ENCODE data around the gene CABYR. TPM values are rescaled to one million over a fixed set of nuclear protein-coding genes. Genes with fewer than 3 reads are reported as not detected.

CABYR gene
- total RNA-seq, 1 experiment from 2014 or later, result 19.3 TPM

DNA sequence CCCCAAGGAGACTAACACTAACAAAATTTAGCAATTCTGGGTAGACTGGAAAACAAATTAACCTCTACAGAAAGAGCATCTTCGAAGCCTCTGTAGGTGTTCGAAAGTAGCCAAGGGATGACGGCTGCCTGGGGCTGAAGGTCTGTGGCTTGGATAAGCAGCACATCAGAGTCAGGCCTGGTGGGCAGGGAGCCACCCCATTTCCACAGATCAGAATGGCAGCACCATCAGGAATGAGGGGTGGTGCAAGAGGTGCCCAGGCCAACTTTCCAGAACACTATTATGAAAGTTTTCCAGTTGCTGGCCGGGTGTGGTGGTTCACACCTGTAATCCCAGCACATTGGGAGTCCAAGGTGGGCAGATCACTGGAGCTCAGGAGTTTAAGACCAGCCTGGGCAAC is 57.9 kb downstream of the CABYR start:
- ChIA-PET CTCF (interaction anchor here (1.1 kb wide), 1 partner anchor 20 kb away, joined by 5 read pairs; no protein-coding TSS in a partner anchor), POLR2A (no interaction called here)
- no peaks in the 10 kb centered on the region for H3K9me3 Mint-ChIP-seq
- H3K4me3 Mint-ChIP-seq, result no peak overlapping the region
- TF ChIP-seq HMGA2 (CRISPR knock-in tag; IDR thresholded peaks at IDR 0.05) (no peak), FOXP1 (CRISPR knock-in tag; IDR thresholded peaks at IDR 0.05; ENCODE audit: borderline replicate concordance) (no peak)
- ATAC-seq (no peak), DNase-seq (ENCODE audit: low spot score) (no peak)
- H3K36me3 Mint-ChIP-seq, result no peaks in the 10 kb centered on the region
- H3K27me3 Mint-ChIP-seq (ENCODE audit: low read depth), result no peaks in the 10 kb centered on the region
- H3K27ac Mint-ChIP-seq, result no peak overlapping the region
- 0 out of 2 replicates have a peak, but pooled peaks cover 5% of the 10 kb centered on the region for H3K4me1 Mint-ChIP-seq

DNA sequence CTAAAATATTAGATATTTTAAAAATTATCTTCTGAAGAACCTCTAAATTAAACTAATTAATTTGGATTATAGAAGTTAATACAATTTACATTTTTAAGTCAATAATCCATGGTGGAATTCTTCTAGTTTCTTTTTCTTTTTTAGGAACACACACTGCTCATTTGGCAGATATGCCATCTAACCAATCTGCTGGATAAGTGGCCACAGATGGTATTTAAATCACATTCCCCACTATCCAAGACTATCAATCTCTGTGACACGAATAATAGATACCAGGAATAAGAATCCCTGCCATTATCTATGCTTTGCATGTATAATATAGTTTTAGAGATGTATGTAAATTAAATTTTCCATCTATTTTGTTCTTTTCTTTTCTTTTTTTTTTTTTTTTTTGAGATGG is 58.5 kb downstream of the CABYR start:
- H3K4me1 Mint-ChIP-seq, result 0 out of 2 replicates have a peak, but pooled peaks cover 5% of the 10 kb centered on the region

DNA sequence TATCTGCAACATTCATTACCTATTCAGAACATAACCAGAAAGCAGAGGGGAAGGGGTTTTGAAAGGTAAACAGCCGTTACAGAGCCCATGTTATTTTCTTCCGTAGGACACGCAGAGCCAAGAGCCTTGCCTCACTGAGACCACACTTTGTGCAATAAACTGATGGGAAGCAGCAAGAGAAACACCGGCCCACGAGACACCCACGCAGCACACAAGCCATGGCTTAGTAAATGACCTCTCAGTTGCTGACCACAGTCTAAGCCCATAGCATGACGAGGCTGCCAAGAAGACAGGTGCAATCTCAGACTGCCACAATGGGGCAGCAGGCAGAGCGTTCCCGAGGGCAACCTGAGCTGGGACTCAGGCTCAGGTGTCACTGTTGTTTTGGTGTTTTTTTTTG is 59.6 kb downstream of the CABYR start:
- DNase-seq (ENCODE audit: low spot score) (no peak), ATAC-seq (no peak)
- H3K27me3 Mint-ChIP-seq (ENCODE audit: low read depth), result no peaks in the 10 kb centered on the region
- H3K9me3 Mint-ChIP-seq, result no peaks in the 10 kb centered on the region
- 0 out of 2 replicates have a peak, but pooled peaks cover 2% of the 10 kb centered on the region for H3K4me1 Mint-ChIP-seq
- no peaks in the 10 kb centered on the region for H3K36me3 Mint-ChIP-seq
- POLR2A ChIA-PET, result no interaction called here
- no peak overlapping the region for H3K27ac Mint-ChIP-seq
- H3K4me3 Mint-ChIP-seq, result no peak overlapping the region
- CTCF ChIA-PET, result interaction anchor here (1.2 to 2.6 kb wide), 2 partner anchors 21 to 290 kb away, joined by 3 to 13 read pairs; no protein-coding TSS in a partner anchor
- TF ChIP-seq ZBTB21 (CRISPR knock-in tag; IDR thresholded peaks at IDR 0.05; ENCODE audit: borderline replicate concordance) (no peak), ATF1 (CRISPR knock-in tag; IDR thresholded peaks at IDR 0.05) (no peak), OVOL2 (CRISPR knock-in tag; IDR thresholded peaks at IDR 0.05; ENCODE audit: borderline replicate concordance) (no peak), ZNF671 (CRISPR knock-in tag; IDR thresholded peaks at IDR 0.05) (no peak), FOXK1 (CRISPR knock-in tag; IDR thresholded peaks at IDR 0.05) (no peak), ZNF396 (CRISPR knock-in tag; IDR thresholded peaks at IDR 0.05; ENCODE audit: borderline replicate concordance) (no peak)
- TF ChIP-seq, protein P1, sequence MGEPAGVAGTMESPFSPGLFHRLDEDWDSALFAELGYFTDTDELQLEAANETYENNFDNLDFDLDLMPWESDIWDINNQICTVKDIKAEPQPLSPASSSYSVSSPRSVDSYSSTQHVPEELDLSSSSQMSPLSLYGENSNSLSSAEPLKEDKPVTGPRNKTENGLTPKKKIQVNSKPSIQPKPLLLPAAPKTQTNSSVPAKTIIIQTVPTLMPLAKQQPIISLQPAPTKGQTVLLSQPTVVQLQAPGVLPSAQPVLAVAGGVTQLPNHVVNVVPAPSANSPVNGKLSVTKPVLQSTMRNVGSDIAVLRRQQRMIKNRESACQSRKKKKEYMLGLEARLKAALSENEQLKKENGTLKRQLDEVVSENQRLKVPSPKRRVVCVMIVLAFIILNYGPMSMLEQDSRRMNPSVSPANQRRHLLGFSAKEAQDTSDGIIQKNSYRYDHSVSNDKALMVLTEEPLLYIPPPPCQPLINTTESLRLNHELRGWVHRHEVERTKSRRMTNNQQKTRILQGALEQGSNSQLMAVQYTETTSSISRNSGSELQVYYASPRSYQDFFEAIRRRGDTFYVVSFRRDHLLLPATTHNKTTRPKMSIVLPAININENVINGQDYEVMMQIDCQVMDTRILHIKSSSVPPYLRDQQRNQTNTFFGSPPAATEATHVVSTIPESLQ (CRISPR knock-in tag; IDR thresholded peaks at IDR 0.05), result no peak
- TF ChIP-seq, protein P2, sequence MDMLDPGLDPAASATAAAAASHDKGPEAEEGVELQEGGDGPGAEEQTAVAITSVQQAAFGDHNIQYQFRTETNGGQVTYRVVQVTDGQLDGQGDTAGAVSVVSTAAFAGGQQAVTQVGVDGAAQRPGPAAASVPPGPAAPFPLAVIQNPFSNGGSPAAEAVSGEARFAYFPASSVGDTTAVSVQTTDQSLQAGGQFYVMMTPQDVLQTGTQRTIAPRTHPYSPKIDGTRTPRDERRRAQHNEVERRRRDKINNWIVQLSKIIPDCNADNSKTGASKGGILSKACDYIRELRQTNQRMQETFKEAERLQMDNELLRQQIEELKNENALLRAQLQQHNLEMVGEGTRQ (CRISPR knock-in tag; IDR thresholded peaks at IDR 0.05), result no peak
- TF ChIP-seq, protein P3, sequence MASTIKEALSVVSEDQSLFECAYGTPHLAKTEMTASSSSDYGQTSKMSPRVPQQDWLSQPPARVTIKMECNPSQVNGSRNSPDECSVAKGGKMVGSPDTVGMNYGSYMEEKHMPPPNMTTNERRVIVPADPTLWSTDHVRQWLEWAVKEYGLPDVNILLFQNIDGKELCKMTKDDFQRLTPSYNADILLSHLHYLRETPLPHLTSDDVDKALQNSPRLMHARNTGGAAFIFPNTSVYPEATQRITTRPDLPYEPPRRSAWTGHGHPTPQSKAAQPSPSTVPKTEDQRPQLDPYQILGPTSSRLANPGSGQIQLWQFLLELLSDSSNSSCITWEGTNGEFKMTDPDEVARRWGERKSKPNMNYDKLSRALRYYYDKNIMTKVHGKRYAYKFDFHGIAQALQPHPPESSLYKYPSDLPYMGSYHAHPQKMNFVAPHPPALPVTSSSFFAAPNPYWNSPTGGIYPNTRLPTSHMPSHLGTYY (CRISPR knock-in tag; IDR thresholded peaks at IDR 0.05), result no peak
- TF ChIP-seq, protein P4, sequence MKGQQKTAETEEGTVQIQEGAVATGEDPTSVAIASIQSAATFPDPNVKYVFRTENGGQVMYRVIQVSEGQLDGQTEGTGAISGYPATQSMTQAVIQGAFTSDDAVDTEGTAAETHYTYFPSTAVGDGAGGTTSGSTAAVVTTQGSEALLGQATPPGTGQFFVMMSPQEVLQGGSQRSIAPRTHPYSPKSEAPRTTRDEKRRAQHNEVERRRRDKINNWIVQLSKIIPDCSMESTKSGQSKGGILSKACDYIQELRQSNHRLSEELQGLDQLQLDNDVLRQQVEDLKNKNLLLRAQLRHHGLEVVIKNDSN (CRISPR knock-in tag; IDR thresholded peaks at IDR 0.05), result no peak

More for the DNA sequence above, 58.5 kb downstream of the CABYR start:
- DNase-seq (ENCODE audit: low spot score) (no peak), ATAC-seq (no peak)
- Mint-ChIP-seq H3K27me3 (ENCODE audit: low read depth) (no peaks in the 10 kb centered on the region), H3K36me3 (no peaks in the 10 kb centered on the region), H3K9me3 (no peaks in the 10 kb centered on the region), H3K27ac (no peak overlapping the region), H3K4me3 (no peak overlapping the region)
- ChIA-PET CTCF (interaction anchor here (1.1 to 2.6 kb wide), 3 partner anchors 20 to 291 kb away, joined by 3 to 13 read pairs (median 5); no protein-coding TSS in a partner anchor), POLR2A (no interaction called here)
- TF ChIP-seq NR2C2 (CRISPR knock-in tag; IDR thresholded peaks at IDR 0.05), result no peak
- TF ChIP-seq RORB (CRISPR knock-in tag; IDR thresholded peaks at IDR 0.05), result no peak
- TF ChIP-seq, protein P5, sequence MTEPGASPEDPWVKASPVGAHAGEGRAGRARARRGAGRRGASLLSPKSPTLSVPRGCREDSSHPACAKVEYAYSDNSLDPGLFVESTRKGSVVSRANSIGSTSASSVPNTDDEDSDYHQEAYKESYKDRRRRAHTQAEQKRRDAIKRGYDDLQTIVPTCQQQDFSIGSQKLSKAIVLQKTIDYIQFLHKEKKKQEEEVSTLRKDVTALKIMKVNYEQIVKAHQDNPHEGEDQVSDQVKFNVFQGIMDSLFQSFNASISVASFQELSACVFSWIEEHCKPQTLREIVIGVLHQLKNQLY (CRISPR knock-in tag; IDR thresholded peaks at IDR 0.05), result no peak
- TF ChIP-seq MXD4 (CRISPR knock-in tag; IDR thresholded peaks at IDR 0.05; ENCODE audit: borderline replicate concordance), result no peak
- TF ChIP-seq, protein P6, sequence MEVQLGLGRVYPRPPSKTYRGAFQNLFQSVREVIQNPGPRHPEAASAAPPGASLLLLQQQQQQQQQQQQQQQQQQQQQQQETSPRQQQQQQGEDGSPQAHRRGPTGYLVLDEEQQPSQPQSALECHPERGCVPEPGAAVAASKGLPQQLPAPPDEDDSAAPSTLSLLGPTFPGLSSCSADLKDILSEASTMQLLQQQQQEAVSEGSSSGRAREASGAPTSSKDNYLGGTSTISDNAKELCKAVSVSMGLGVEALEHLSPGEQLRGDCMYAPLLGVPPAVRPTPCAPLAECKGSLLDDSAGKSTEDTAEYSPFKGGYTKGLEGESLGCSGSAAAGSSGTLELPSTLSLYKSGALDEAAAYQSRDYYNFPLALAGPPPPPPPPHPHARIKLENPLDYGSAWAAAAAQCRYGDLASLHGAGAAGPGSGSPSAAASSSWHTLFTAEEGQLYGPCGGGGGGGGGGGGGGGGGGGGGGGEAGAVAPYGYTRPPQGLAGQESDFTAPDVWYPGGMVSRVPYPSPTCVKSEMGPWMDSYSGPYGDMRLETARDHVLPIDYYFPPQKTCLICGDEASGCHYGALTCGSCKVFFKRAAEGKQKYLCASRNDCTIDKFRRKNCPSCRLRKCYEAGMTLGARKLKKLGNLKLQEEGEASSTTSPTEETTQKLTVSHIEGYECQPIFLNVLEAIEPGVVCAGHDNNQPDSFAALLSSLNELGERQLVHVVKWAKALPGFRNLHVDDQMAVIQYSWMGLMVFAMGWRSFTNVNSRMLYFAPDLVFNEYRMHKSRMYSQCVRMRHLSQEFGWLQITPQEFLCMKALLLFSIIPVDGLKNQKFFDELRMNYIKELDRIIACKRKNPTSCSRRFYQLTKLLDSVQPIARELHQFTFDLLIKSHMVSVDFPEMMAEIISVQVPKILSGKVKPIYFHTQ (CRISPR knock-in tag; IDR thresholded peaks at IDR 0.05), result no peak
- no peak for TF ChIP-seq ZNF219 (CRISPR knock-in tag; IDR thresholded peaks at IDR 0.05; ENCODE audit: borderline replicate concordance)
- no peak for TF ChIP-seq ZNF263 (CRISPR knock-in tag; IDR thresholded peaks at IDR 0.05; ENCODE audit: low read depth)
- no peak for TF ChIP-seq CREM (CRISPR knock-in tag; IDR thresholded peaks at IDR 0.05)
- TF ChIP-seq, protein P7, sequence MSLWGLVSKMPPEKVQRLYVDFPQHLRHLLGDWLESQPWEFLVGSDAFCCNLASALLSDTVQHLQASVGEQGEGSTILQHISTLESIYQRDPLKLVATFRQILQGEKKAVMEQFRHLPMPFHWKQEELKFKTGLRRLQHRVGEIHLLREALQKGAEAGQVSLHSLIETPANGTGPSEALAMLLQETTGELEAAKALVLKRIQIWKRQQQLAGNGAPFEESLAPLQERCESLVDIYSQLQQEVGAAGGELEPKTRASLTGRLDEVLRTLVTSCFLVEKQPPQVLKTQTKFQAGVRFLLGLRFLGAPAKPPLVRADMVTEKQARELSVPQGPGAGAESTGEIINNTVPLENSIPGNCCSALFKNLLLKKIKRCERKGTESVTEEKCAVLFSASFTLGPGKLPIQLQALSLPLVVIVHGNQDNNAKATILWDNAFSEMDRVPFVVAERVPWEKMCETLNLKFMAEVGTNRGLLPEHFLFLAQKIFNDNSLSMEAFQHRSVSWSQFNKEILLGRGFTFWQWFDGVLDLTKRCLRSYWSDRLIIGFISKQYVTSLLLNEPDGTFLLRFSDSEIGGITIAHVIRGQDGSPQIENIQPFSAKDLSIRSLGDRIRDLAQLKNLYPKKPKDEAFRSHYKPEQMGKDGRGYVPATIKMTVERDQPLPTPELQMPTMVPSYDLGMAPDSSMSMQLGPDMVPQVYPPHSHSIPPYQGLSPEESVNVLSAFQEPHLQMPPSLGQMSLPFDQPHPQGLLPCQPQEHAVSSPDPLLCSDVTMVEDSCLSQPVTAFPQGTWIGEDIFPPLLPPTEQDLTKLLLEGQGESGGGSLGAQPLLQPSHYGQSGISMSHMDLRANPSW (CRISPR knock-in tag; conservative IDR thresholded peaks at IDR 0.05; ENCODE audit: low read depth), result no peak
